SH-SY5Y (cell line): Measurements from ENCODE around the gene CCDC85C.

Experiments
- GATA2 ChIP-seq: IDR thresholded peaks from 2 replicates; pipeline ENCODE4 v1.6.1; 2011; ENCODE audit warnings: mild to moderate bottlenecking, low read depth, low read length
- GATA3 ChIP-seq: IDR thresholded peaks from 2 replicates; pipeline ENCODE4 v1.6.1; 2011; ENCODE audit warnings: low read depth, mild to moderate bottlenecking, low read length, moderate library complexity

DNA sequence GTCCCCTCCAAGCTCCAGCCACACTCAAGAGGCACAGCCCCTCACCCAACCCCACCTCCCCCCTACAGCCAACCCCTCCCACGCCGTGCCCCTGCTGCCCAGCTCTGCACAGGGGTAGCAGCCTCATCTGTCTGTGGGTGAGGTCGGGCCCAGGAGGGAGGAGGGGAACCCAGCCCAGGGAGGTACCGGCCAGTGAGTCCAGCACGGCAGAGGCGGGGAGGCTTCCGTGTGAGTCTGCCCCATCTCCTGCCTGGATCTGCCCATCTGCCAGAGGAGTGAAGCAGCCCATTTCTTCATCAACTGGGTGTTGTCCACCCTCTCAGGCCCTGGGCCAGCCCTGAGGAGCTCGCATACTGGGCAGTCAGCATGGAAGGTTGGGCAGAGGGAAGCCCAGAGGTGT is 68.6 kb downstream of the CCDC85C start:
- TF ChIP-seq GATA3 (no peak), GATA2 (no peak)
